MV-4-11 (cell line): ENCODE data around the gene VPS25.
"Not testable (repeated sequence)": the region's sequence is repeated elsewhere in the genome, so short reads cannot be mapped to it uniquely, and the experiment has no call there.

Experiments used
- DNase-seq: peaks from one replicate; lab custom pipeline; 2025; lab: John Stamatoyannopoulos, UW

The VPS25 gene

GRCh38 chr17:42773290-42774035 is at the start of gene VPS25:
VPS25 (plus strand) TSS chr17:42773449; CDS start chr17:42773476, 27 bp downstream.
- peak; percentile 82 for DNase-seq

- no peak for DNase-seq
Measured at GRCh38 chr17:42723636-42724035, 49.6 kb upstream of the VPS25 start.

GRCh38 chr17:42725143-42725542 is 48.1 kb upstream of the VPS25 start:
- DNase-seq: no peak

GRCh38 chr17:42740699-42741098 is 32.5 kb upstream of the VPS25 start:
- DNase-seq: no peak

GRCh38 chr17:42742916-42743315 is 30.3 kb upstream of the VPS25 start:
- not testable (repeated sequence) for DNase-seq

GRCh38 chr17:42743595-42744282 is 29.5 kb upstream of the VPS25 start:
- DNase-seq: no peak

GRCh38 chr17:42744283-42744805 is 28.9 kb upstream of the VPS25 start:
- DNase-seq: peak; percentile 50

GRCh38 chr17:42744806-42745617 is 28.2 kb upstream of the VPS25 start, which contains the start of gene EZH1:
EZH1 (minus strand) TSS chr17:42745040; CDS start chr17:42728941, 16,099 bp downstream.
- DNase-seq: peak; percentile 85

GRCh38 chr17:42748202-42748907 is 24.9 kb upstream of the VPS25 start:
- DNase-seq: no peak

- DNase-seq: no peak
Measured at GRCh38 chr17:42748908-42749798, 24.1 kb upstream of the VPS25 start.

- DNase-seq: peak; percentile 74
Measured at GRCh38 chr17:42750739-42751344, 22.4 kb upstream of the VPS25 start.

- no peak for DNase-seq
Measured at GRCh38 chr17:42751628-42752027, 21.6 kb upstream of the VPS25 start.

GRCh38 chr17:42754782-42755181 is 18.5 kb upstream of the VPS25 start:
- no peak for DNase-seq

GRCh38 chr17:42759982-42760651 is 13.1 kb upstream of the VPS25 start:
- peak; percentile 88 for DNase-seq

- DNase-seq: no peak
Measured at GRCh38 chr17:42760652-42761581, 12.3 kb upstream of the VPS25 start, which contains the start of gene RAMP2. RAMP2 (plus strand) TSS chr17:42761227; CDS start chr17:42761262, 35 bp downstream.

GRCh38 chr17:42761638-42762037 is 11.6 kb upstream of the VPS25 start:
- no peak for DNase-seq

GRCh38 chr17:42766124-42766523 is 7.1 kb upstream of the VPS25 start:
- no peak for DNase-seq

- no peak for DNase-seq
Measured at GRCh38 chr17:42767512-42767911, 5.7 kb upstream of the VPS25 start.
